Keratinocyte (primary cell): Measurements from ENCODE around the gene CPN2. TPM values are rescaled to one million over a fixed set of nuclear protein-coding genes. Genes with fewer than 3 reads are reported as not detected.

Experiments used
- DNase-seq: peaks from one replicate; pipeline ENCODE4 v3.0.0-alpha.2; 2011; ENCODE audit warnings: low read depth, missing footprints, low spot score
- FAIRE-seq: peaks from 2 replicates; lab custom pipeline; 2011; peaks lifted over from hg19 to GRCh38; lab: Jason Lieb, UNC
- H2AFZ ChIP-seq: 2 replicates; pipeline ENCODE4 v1.6.0; 2012; ENCODE audit warnings: low read length, control low read depth, inconsistent platforms; ENCODE audit not compliant: control insufficient read depth
- H3K27ac ChIP-seq: 2 replicates; pipeline ENCODE4 v1.5.1; 2011; ENCODE audit warnings: low read length; ENCODE audit not compliant: control insufficient read depth, insufficient read depth
- H3K27me3 ChIP-seq: 3 replicates; pipeline ENCODE4 v1.6.0; 2011; ENCODE audit warnings: low read length; ENCODE audit not compliant: control insufficient read depth, insufficient read depth; ENCODE audit errors: extremely low read depth
- H3K36me3 ChIP-seq, 2 experiments: 2 replicates in 1 of 2; 3 replicates in 1 of 2; pipeline ENCODE4 v1.5.1; 2011; ENCODE audit warnings: low read length in 2 of 2, mild to moderate bottlenecking in 1 of 2; ENCODE audit not compliant: control insufficient read depth in 2 of 2, insufficient read depth in 2 of 2; ENCODE audit errors: extremely low read depth in 1 of 2
- H3K4me1 ChIP-seq: 3 replicates; pipeline ENCODE4 v1.5.1; 2011; ENCODE audit warnings: low read length; ENCODE audit not compliant: control insufficient read depth, insufficient read depth; ENCODE audit errors: extremely low read depth
- H3K4me2 ChIP-seq: 3 replicates; pipeline ENCODE4 v1.6.0; 2011; ENCODE audit warnings: low read depth, low read length; ENCODE audit not compliant: control insufficient read depth, insufficient read depth; ENCODE audit errors: extremely low read depth
- H3K4me3 ChIP-seq, 3 experiments: fragments of 200-600 bp in 1 of 3; sonication (generic) in 1 of 3; 2 replicates in 2 of 3; 3 replicates in 1 of 3; pipeline ENCODE4 v1.5.1; 2011 to 2016; ENCODE audit warnings: low read length in 3 of 3, mild to moderate bottlenecking in 3 of 3, control low read depth in 2 of 3, inconsistent platforms in 1 of 3, low read depth in 1 of 3, mixed read lengths in 1 of 3, mixed run types in 1 of 3, moderate library complexity in 1 of 3; ENCODE audit not compliant: control insufficient read depth in 2 of 3, insufficient read depth in 2 of 3; ENCODE audit errors: extremely low read depth in 1 of 3
- H3K79me2 ChIP-seq: 2 replicates; pipeline ENCODE4 v1.6.0; 2012; ENCODE audit warnings: low read length; ENCODE audit not compliant: control insufficient read depth, insufficient read depth
- H3K9ac ChIP-seq: 3 replicates; pipeline ENCODE4 v1.6.0; 2011; ENCODE audit warnings: low read length; ENCODE audit not compliant: control insufficient read depth, insufficient read depth; ENCODE audit errors: extremely low read depth
- H3K9me1 ChIP-seq: 3 replicates; pipeline ENCODE4 v1.6.0; 2011; ENCODE audit warnings: low read length; ENCODE audit not compliant: control insufficient read depth, insufficient read depth; ENCODE audit errors: extremely low read depth
- H3K9me3 ChIP-seq: 2 replicates; pipeline ENCODE4 v1.5.1; 2012; ENCODE audit warnings: low read depth, low read length; ENCODE audit not compliant: control insufficient read depth
- H4K20me1 ChIP-seq: 3 replicates; pipeline ENCODE4 v1.6.0; 2011; ENCODE audit warnings: low read length; ENCODE audit not compliant: control insufficient read depth, insufficient read depth; ENCODE audit errors: extremely low read depth
- CTCF ChIP-seq, 3 experiments: IDR thresholded peaks in 1 of 3; conservative IDR thresholded peaks in 1 of 3; optimal IDR thresholded peaks in 1 of 3; 2 replicates in 2 of 3; 3 replicates in 1 of 3; pipeline versions ENCODE3 to v1.5.1; 2011; ENCODE audit warnings: low read length in 3 of 3, mild to moderate bottlenecking in 3 of 3, moderate library complexity in 2 of 3, control low read depth in 1 of 3, inconsistent platforms in 1 of 3; ENCODE audit not compliant: insufficient read depth in 2 of 3; ENCODE audit errors: extremely low read depth in 1 of 3
- EZH2 ChIP-seq: IDR thresholded peaks from one replicate; pipeline ENCODE4 v1.6.1; 2012; ENCODE audit warnings: inconsistent platforms, mild to moderate bottlenecking, low read length, moderate library complexity
- dilution Hi-C: fragments of 300-500 bp; cut with MboI; formaldehyde crosslinking; loops from one replicate; pipeline ENCODE4 v1.7.0; 2020; ENCODE audit warnings: low sequenced_read_pairs; ENCODE audit not compliant: extremely low pct_ligation_motif_present
- polyA plus RNA-seq, 5 experiments: library from polyadenylated mRNA; depleted of rRNA in 3 of 5; stranded (reverse) in 3 of 5; stranded (forward) in 1 of 5; unstranded in 1 of 5; fragments of >200 nt; gene quantifications; 1 replicate in 1 of 5; 2 replicates in 3 of 5; 3 replicates in 1 of 5; pipeline versions ENCODE4 v1.2.1 to v1.2.3, GENCODE V29; 2011 to 2012; ENCODE audit warnings: missing spikeins in 2 of 5, low read depth in 1 of 5, low replicate concordance in 1 of 5

CPN2 gene
- polyA plus RNA-seq, 1 donor (not counting 4 experiments of a cell fraction or from before 2014, with no cell fraction given), result not detected

DNA sequence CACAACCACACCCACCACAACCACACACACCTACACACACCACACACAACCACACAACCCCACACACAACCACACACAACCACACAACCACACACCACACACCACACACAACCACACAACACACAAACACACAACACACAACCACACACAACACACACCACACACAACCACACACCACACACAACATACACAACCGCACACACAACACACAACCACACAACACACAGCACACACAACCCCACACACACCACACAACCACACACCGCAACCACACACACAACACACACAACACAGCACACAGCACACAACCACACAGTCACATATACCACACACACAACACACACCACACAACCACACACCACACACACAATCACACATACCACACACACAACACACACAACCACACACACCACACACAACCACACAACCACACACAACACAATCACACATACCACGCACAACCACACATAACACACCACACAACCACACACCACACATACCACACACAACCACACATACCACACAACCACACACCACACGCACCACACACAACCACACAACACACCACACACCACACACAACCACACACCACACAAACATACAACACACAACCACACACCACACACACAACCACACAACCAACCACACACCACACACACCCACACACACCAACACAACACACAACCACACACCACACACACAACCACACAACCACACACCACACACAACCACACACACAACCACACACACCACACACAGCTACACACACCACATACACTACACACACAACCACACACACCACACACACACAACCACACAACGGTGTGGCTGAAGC, 23.7 kb downstream of the CPN2 start:
- H3K36me3 ChIP-seq, result no peaks in the 10 kb centered on the region
- H3K9me1 ChIP-seq, result no peaks in the 10 kb centered on the region
- H3K27ac ChIP-seq, result no peak overlapping the region
- no peak for DNase-seq
- H4K20me1 ChIP-seq, result no peaks in the 10 kb centered on the region
- H3K9ac ChIP-seq, result no peak overlapping the region
- H3K9me3 ChIP-seq, result peaks cover 1% of the 10 kb centered on the region
- H3K4me2 ChIP-seq, result no peak overlapping the region
- no peak overlapping the region for H3K4me3 ChIP-seq
- no peak for FAIRE-seq
- H3K27me3 ChIP-seq, result no peaks in the 10 kb centered on the region
- H2AFZ ChIP-seq, result no peak overlapping the region
- dilution Hi-C loops, result no loop called here
- H3K79me2 ChIP-seq, result no peaks in the 10 kb centered on the region
- peaks cover 36% of the 10 kb centered on the region for H3K4me1 ChIP-seq
- TF ChIP-seq EZH2, result no peak
- TF ChIP-seq CTCF (optimal IDR thresholded peaks at IDR 0.05 in 1 of 3, IDR thresholded peaks at IDR 0.05 in 1 of 3, conservative IDR thresholded peaks at IDR 0.05 in 1 of 3; ENCODE audit: extremely low read depth in 1 of 3, insufficient read depth in 2 of 3, low read length in 3 of 3), result no peak

- Histone ChIP-seq H3K9me3 (peaks cover 1% of the 10 kb centered on the region), H3K9me1 (no peaks in the 10 kb centered on the region), H3K4me2 (no peak overlapping the region), H3K9ac (no peak overlapping the region), H3K4me3 (no peak overlapping the region), H2AFZ (no peak overlapping the region), H3K79me2 (no peaks in the 10 kb centered on the region), H3K27ac (no peak overlapping the region), H3K4me1 (peaks cover 42% of the 10 kb centered on the region), H3K27me3 (no peaks in the 10 kb centered on the region), H4K20me1 (no peaks in the 10 kb centered on the region), H3K36me3 (no peaks in the 10 kb centered on the region)
- dilution Hi-C loops, result no loop called here
- FAIRE-seq (no peak), DNase-seq (no peak)
- TF ChIP-seq CTCF (optimal IDR thresholded peaks at IDR 0.05 in 1 of 3, IDR thresholded peaks at IDR 0.05 in 1 of 3, conservative IDR thresholded peaks at IDR 0.05 in 1 of 3; ENCODE audit: extremely low read depth in 1 of 3, insufficient read depth in 2 of 3, low read length in 3 of 3), result no peak
- no peak for TF ChIP-seq EZH2
These were observed 24.2 kb downstream of the CPN2 start for GRCh38 chr3:194326968-194327217.
